Measurements from ENCODE around the gene MYO1B.

The MYO1B gene

GRCh38 chr2:191394043-191394442 is 148.8 kb downstream of the MYO1B start:
- Histone ChIP-seq H2AFZ (ENCODE audit: low read depth, low read length, severe bottlenecking) (no peak overlapping the region), H3K9me2 (replicated peaks; ENCODE audit: insufficient read depth, low read length) (no peaks in the 10 kb centered on the region), H3K27me3 (ENCODE audit: low read length) (no peaks in the 10 kb centered on the region), H3K4me3 (ENCODE audit: insufficient read depth, low read length, poor library complexity, severe bottlenecking) (no peak overlapping the region), H3F3A (ENCODE audit: insufficient read depth) (no peaks in the 10 kb centered on the region), H3K36me3 (ENCODE audit: low read length) (no peaks in the 10 kb centered on the region), H3K27ac (ENCODE audit: low read depth, low read length) (no peak overlapping the region), H4K20me1 (ENCODE audit: low read depth, low read length) (no peaks in the 10 kb centered on the region), H3K79me2 (ENCODE audit: insufficient read depth, low read length) (no peaks in the 10 kb centered on the region), H3K9ac (ENCODE audit: low read length) (no peak overlapping the region), H3K9me3 (ENCODE audit: insufficient read depth, low read length) (no peaks in the 10 kb centered on the region), H3K4me2 (ENCODE audit: low read depth, low read length, poor library complexity, severe bottlenecking) (no peak overlapping the region)
- no peak for TF ChIP-seq EZH2phosphoT487 (conservative IDR thresholded peaks at IDR 0.05; ENCODE audit: low read length)
- TF ChIP-seq CTCF (IDR thresholded peaks at IDR 0.05; ENCODE audit: insufficient read depth, low read length, poor library complexity, severe bottlenecking): no peak

- no peaks in the 10 kb centered on the region for H3K27me3 ChIP-seq (ENCODE audit: low read length)
- no peaks in the 10 kb centered on the region for H3F3A ChIP-seq (ENCODE audit: insufficient read depth)
- no peaks in the 10 kb centered on the region for H3K9me2 ChIP-seq (replicated peaks; ENCODE audit: insufficient read depth, low read length)
- no peaks in the 10 kb centered on the region for H4K20me1 ChIP-seq (ENCODE audit: low read depth, low read length)
- no peaks in the 10 kb centered on the region for H3K9me3 ChIP-seq (ENCODE audit: insufficient read depth, low read length)
- TF ChIP-seq EZH2phosphoT487 (conservative IDR thresholded peaks at IDR 0.05; ENCODE audit: low read length) (no peak), CTCF (IDR thresholded peaks at IDR 0.05; ENCODE audit: insufficient read depth, low read length, poor library complexity, severe bottlenecking) (no peak)
- H3K4me3 ChIP-seq (ENCODE audit: insufficient read depth, low read length, poor library complexity, severe bottlenecking): no peak overlapping the region
- H3K27ac ChIP-seq (ENCODE audit: low read depth, low read length): no peak overlapping the region
- H3K9ac ChIP-seq (ENCODE audit: low read length): no peak overlapping the region
- no peaks in the 10 kb centered on the region for H3K79me2 ChIP-seq (ENCODE audit: insufficient read depth, low read length)
- no peak overlapping the region for H3K4me2 ChIP-seq (ENCODE audit: low read depth, low read length, poor library complexity, severe bottlenecking)
- H3K36me3 ChIP-seq (ENCODE audit: low read length): no peaks in the 10 kb centered on the region
- no peak overlapping the region for H2AFZ ChIP-seq (ENCODE audit: low read depth, low read length, severe bottlenecking)
Observed at GRCh38 chr2:191396794-191397193, 151.6 kb downstream of the MYO1B start.

- no peaks in the 10 kb centered on the region for H3K79me2 ChIP-seq (ENCODE audit: insufficient read depth, low read length)
- H3K27me3 ChIP-seq (ENCODE audit: low read length): no peaks in the 10 kb centered on the region
- H3K9me2 ChIP-seq (replicated peaks; ENCODE audit: insufficient read depth, low read length): no peaks in the 10 kb centered on the region
- no peak overlapping the region for H2AFZ ChIP-seq (ENCODE audit: low read depth, low read length, severe bottlenecking)
- no peak overlapping the region for H3K4me2 ChIP-seq (ENCODE audit: low read depth, low read length, poor library complexity, severe bottlenecking)
- H3F3A ChIP-seq (ENCODE audit: insufficient read depth): no peaks in the 10 kb centered on the region
- H3K9ac ChIP-seq (ENCODE audit: low read length): no peak overlapping the region
- H3K27ac ChIP-seq (ENCODE audit: low read depth, low read length): no peak overlapping the region
- no peak for TF ChIP-seq CTCF (IDR thresholded peaks at IDR 0.05; ENCODE audit: insufficient read depth, low read length, poor library complexity, severe bottlenecking)
- no peak for TF ChIP-seq EZH2phosphoT487 (conservative IDR thresholded peaks at IDR 0.05; ENCODE audit: low read length)
- H3K36me3 ChIP-seq (ENCODE audit: low read length): no peaks in the 10 kb centered on the region
- no peaks in the 10 kb centered on the region for H4K20me1 ChIP-seq (ENCODE audit: low read depth, low read length)
- no peak overlapping the region for H3K4me3 ChIP-seq (ENCODE audit: insufficient read depth, low read length, poor library complexity, severe bottlenecking)
- H3K9me3 ChIP-seq (ENCODE audit: insufficient read depth, low read length): no peaks in the 10 kb centered on the region
Observed at GRCh38 chr2:191399601-191400000, 154.4 kb downstream of the MYO1B start.

All from SU-DHL-6 (cell line).